ENCODE results near the gene PAQR4.
A peak's percentile ranks its signal among the peaks of the same experiment; 100 is the strongest.

PAQR4 gene

GRCh38 chr16:3020247-3020603 lies 51.1 kb downstream of the PAQR4 start, which contains the start of gene TNFRSF12A:
Gene TNFRSF12A, plus strand, starts transcription at chr16:3020368. Its CDS starts 30 bp downstream, at chr16:3020398.
- TF ChIP-seq CTCF (IDR thresholded peaks at IDR 0.05; ENCODE audit: poor library complexity, severe bottlenecking): no peak
- Histone ChIP-seq H3K4me3 (ENCODE audit: severe bottlenecking) (peak within 1 kb of the TSS; percentile 89), H3K36me3 (ENCODE audit: low read depth) (peaks cover 26% of the 10 kb centered on the region), H3K27ac (ENCODE audit: poor library complexity, severe bottlenecking) (peak within 1 kb of the TSS; percentile 100), H3K27me3 (ENCODE audit: insufficient read depth, poor library complexity, severe bottlenecking) (no peaks in the 10 kb centered on the region), H3K4me1 (ENCODE audit: insufficient read depth, poor library complexity, severe bottlenecking) (peaks cover 7% of the 10 kb centered on the region), H3K9me3 (ENCODE audit: severe bottlenecking) (no peaks in the 10 kb centered on the region)
- ATAC-seq (ENCODE audit: low read depth) (no peak), DNase-seq (ENCODE audit: low spot score) (no peak)

GRCh38 chr16:3020604-3021448 lies 51.7 kb downstream of the PAQR4 start:
- Histone ChIP-seq H3K36me3 (ENCODE audit: low read depth) (peaks cover 29% of the 10 kb centered on the region), H3K4me3 (ENCODE audit: severe bottlenecking) (peak overlapping the region; percentile 89), H3K27me3 (ENCODE audit: insufficient read depth, poor library complexity, severe bottlenecking) (no peaks in the 10 kb centered on the region), H3K9me3 (ENCODE audit: severe bottlenecking) (no peaks in the 10 kb centered on the region), H3K4me1 (ENCODE audit: insufficient read depth, poor library complexity, severe bottlenecking) (peaks cover 7% of the 10 kb centered on the region), H3K27ac (ENCODE audit: poor library complexity, severe bottlenecking) (peak overlapping the region; percentile 100)
- peak; percentile 96 for DNase-seq (ENCODE audit: low spot score)
- no peak for TF ChIP-seq CTCF (IDR thresholded peaks at IDR 0.05; ENCODE audit: poor library complexity, severe bottlenecking)
- ATAC-seq (ENCODE audit: low read depth): peak; percentile 25

GRCh38 chr16:3021449-3022207 lies 52.5 kb downstream of the PAQR4 start:
- TF ChIP-seq CTCF (IDR thresholded peaks at IDR 0.05; ENCODE audit: poor library complexity, severe bottlenecking): peak; percentile 33
- Histone ChIP-seq H3K27ac (ENCODE audit: poor library complexity, severe bottlenecking) (peak overlapping the region; percentile 100), H3K36me3 (ENCODE audit: low read depth) (peaks cover 37% of the 10 kb centered on the region), H3K27me3 (ENCODE audit: insufficient read depth, poor library complexity, severe bottlenecking) (no peaks in the 10 kb centered on the region), H3K4me1 (ENCODE audit: insufficient read depth, poor library complexity, severe bottlenecking) (peaks cover 7% of the 10 kb centered on the region), H3K4me3 (ENCODE audit: severe bottlenecking) (peak overlapping the region; percentile 89), H3K9me3 (ENCODE audit: severe bottlenecking) (no peaks in the 10 kb centered on the region)
- ATAC-seq (ENCODE audit: low read depth): peak; percentile 35
- peak; percentile 98 for DNase-seq (ENCODE audit: low spot score)

GRCh38 chr16:3022208-3022683 lies 53.1 kb downstream of the PAQR4 start:
- Histone ChIP-seq H3K27ac (ENCODE audit: poor library complexity, severe bottlenecking) (peak overlapping the region; percentile 100), H3K4me3 (ENCODE audit: severe bottlenecking) (peak overlapping the region; percentile 89), H3K27me3 (ENCODE audit: insufficient read depth, poor library complexity, severe bottlenecking) (no peaks in the 10 kb centered on the region), H3K36me3 (ENCODE audit: low read depth) (peaks cover 43% of the 10 kb centered on the region), H3K9me3 (ENCODE audit: severe bottlenecking) (no peaks in the 10 kb centered on the region), H3K4me1 (ENCODE audit: insufficient read depth, poor library complexity, severe bottlenecking) (peaks cover 7% of the 10 kb centered on the region)
- ATAC-seq (ENCODE audit: low read depth) (peak; percentile 13), DNase-seq (ENCODE audit: low spot score) (peak; percentile 93)
- no peak for TF ChIP-seq CTCF (IDR thresholded peaks at IDR 0.05; ENCODE audit: poor library complexity, severe bottlenecking)
